GM12874 (cell line): ENCODE measurements around the gene FAM3B.

Experiments
- CTCF ChIP-seq: IDR thresholded peaks from 2 replicates; pipeline ENCODE4 v1.5.1; 2011; ENCODE audit warnings: low read depth, mild to moderate bottlenecking, control low read depth, low read length, moderate library complexity; ENCODE audit not compliant: insufficient read depth

Gene FAM3B

GRCh38 chr21:41359286-41359685 is 42.7 kb downstream of the FAM3B start:
- no peak for TF ChIP-seq CTCF

DNA sequence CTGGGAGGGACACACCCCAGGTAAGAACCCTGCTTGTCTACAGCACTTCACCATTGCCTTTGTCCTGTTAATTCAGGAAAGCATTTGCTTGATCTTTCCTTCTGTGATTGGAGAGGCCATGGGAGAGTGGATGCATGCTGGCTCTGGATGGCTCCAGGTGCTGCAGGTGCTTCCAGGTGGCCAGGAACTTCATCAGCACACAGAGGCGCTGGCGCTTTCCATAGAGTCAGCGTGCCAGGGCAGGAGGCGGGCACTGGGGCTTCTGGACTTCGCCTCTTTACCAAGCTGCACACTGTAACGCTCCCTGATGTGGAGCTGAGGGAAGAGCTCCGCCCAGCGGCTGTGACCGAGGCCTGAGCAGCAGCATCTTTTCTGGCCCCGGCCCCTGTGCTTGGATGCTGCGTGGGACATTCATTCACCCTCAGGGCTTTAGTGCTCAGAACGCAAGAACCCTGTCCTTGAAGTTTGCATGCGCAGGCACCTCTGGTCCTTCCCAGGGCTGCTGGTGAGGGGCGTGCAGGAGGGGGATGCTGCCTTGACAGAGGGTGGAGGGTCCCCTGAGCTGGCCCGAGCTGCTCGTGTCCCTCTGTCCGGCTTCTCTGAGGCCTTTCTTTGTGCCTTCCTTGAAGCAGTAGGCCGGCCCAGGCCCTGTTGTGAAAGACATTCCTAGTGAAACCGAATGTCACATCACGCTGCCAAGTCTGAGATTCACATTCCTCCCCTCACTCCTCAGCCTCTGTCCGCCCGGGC is 43.6 kb downstream of the FAM3B start:
- TF ChIP-seq CTCF = no peak

DNA sequence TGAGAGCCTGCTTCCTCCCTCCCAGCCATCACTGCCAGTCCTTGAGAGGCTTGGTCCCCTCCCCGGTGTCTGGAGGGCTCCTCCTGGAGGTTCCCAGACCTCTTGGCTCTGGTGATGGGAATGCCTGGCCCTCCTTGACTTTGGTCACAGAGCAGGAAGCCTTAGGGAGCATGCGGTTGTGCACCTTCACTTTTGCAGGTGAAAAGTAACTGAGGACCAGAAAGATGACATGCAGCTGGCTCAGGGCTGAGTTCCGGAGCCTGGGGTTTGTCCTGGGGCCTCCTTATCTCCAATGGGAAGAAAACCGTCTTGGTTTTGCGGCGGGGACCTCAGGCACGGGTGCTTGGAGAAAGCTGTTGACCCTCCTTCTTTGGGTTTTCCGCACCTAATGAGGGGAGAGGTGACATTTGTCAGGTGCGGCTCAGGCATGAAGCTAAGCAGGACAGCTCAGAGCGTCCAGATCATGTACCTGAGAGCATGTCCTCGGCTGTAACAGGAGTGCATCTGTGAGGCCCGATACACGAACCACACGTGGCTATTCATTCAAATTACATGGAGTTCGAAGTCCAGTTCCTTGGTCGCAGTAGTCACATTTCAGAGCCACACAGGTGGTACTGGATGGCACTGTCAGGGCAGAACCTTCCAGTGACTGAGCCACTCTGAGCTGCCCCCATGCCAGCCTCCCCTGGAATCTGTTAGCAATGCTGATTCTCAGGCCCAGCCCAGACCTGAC is 44.6 kb downstream of the FAM3B start:
- no peak for TF ChIP-seq CTCF

GRCh38 chr21:41361786-41362604 is 45.4 kb downstream of the FAM3B start, which contains the start of gene MX2:
Gene MX2, plus strand, starts transcription at chr21:41362027. Its CDS starts 14,880 bp downstream, at chr21:41376907.
- no peak for TF ChIP-seq CTCF

- no peak for TF ChIP-seq CTCF
Observed at GRCh38 chr21:41362605-41363369, 46.2 kb downstream of the FAM3B start.

DNA sequence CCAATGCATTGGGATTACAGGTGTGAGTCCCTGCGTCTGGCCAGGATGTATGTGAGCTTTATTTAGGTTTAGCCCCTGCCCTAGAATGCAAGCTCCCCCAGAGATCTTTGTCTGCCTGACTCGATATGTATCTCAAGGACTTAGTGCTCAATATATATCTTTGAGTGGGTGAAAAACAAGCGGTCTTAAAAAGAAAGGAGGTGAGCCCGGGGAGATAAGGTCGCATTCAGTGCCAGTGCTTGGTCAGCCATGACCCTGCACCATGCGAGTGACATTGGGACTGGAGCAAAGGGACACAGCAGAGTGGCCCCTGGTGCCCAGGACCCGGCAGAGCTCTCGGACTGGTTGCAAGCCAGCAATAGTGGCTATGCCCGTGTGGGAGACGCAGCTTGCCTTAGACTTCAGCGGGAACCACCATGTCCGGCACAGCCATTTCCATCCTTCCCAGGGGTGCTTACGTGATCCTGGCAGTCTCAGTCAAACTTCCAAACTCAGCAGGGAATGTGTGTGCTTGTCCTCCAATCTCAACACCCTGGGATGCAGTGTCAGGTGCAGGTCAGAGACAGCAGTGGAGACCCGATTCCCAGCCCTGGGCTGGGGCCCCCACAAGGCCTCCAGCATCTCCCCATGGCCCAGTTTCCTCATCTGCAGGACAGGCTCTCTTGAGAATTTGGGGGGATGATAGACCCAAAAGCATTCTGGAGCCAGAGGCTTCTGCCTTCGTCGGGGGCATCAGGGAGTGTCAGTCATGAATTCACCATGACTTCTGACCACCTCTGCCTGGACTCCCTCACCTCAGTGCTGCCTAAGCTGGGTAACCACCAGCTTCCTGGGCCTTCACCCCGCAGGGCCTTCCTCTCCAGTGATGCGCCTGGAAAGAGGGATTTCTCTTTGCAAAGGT is 47.0 kb downstream of the FAM3B start:
- no peak for TF ChIP-seq CTCF
